Activated naive CD4-positive, alpha-beta T cell (primary cell): ENCODE results near the gene DDX60.
"Not testable (repeated sequence)": the region's sequence is repeated elsewhere in the genome, so short reads cannot be mapped to it uniquely, and the experiment has no call there.

Source experiments
- DNase-seq, 4 experiments: peaks; one replicate each; lab custom pipeline; 2025; lab: John Stamatoyannopoulos, UW

DDX60 gene

DNA sequence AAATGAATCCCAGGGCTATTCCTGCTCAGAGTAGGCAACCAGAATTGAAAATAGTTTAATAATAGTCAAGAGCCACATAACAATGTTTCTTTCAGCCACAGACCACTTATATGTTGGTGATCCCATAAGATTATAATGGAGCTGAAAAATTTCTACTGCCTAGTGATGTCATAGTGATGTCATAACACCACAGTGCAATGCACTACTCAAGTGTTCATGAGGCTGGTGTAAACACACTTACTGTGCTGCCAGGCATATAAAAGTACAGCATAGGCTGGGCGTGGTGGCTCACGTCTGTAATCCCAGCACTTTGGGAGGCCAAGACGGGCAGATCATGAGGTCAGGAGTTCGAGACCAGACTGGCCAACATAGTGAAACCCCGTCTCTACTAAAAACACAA lies 15.1 kb downstream of the DDX60 start:
- not testable (repeated sequence) for DNase-seq

DNA sequence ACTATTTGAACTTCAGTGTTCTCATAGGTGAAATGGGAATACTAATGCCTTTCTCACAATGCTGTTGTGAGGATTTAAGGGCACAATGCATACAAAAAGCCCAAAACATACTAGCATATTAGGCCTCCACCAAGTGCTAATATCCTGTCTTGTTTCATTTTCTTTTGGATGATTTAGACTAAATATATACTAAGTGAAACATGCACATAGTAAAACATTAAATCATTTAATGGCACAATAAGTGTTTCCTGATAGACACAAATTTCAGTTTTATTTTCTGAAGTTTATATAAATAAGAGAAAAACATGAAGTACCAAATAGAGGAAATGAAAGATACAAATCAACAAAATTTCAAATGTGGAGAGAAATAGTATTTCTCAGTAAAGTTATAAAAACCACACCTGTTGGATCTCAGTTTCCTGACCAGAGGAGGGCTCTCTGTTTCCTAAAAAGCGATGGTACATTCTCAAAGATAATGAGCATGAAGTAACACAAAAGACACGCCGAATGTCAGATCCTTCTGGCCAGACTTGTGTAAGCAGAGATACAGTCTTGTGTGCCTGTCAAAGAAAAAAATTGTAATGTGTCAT lies 25.1 kb downstream of the DDX60 start:
- no peak for DNase-seq

DNA sequence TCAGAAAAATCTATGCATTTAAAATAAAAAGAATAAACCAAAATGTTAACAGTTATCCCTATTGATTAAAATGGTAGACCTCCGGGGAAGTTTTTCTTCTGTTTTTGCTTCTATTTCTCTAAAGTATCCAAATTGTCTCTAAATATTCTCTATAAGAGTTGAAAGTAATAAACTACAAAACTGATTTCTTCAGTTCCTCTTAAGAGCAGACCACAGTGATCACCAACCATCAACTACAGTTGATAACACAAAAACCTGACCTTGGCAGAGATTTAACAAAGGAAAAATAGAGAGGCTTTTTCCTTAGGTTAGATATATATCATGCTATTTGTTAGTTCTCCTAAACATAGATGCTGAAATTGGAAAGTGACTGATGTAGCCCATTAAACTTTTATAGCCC lies 27.3 kb downstream of the DDX60 start:
- no peak for DNase-seq

DNA sequence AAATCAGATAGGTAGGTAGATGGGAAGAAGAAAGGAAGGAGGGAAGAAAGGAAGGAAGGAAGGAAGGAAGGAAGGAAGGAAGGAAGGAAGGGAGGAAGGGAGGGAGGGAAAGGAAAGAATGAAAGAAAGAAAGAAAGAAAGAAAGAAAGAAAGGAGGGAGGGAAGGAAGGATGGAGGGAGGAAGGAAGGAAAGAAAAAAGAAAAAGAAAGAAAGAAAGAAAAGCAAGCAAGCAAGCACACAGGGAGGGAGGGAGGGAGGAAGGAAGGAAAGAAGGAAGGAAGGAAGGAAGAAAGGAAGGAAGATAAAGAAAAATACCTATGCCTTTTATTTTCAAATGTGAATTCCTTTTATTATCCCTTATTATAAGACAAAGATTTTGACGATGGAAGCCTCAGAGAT lies 32.7 kb downstream of the DDX60 start:
- DNase-seq = not testable (repeated sequence)

DNA sequence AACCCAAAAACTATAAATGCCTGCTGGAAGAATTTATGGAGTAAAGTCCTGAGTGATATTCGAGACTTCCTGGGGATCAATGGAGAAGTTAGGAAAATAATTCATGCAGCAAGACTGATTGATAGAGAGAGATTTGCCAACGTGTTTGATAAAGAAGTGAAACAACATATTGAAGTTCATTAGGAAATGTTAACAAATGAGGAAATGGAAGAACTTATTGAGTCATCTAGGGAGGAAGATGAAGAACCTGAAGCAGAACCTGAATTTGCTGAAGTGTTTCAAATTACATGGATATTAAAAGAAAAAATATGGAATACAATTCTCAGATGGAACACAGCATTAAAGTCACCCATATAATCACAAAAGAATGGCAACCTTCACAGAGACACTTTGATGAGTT lies 39.0 kb downstream of the DDX60 start:
- no peak for DNase-seq

DNA sequence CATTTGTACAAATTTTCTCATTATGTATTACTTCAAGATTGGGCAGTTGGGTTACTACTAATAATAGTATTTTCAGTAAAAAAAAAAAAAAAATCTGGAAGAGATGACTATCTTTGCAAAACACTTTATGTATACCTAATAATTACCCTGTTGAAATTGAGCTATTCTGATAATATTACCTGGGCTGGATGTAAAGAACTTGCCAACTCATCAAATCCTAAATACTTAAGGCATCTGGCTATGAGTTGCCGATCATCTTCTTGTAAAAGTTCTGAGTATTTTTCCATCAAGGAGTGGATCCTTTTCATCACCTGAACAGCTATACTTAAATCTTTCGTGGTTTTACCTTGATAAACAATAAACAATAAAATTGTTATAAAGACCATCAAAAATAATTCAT lies 42.7 kb downstream of the DDX60 start:
- no peak for DNase-seq

DNA sequence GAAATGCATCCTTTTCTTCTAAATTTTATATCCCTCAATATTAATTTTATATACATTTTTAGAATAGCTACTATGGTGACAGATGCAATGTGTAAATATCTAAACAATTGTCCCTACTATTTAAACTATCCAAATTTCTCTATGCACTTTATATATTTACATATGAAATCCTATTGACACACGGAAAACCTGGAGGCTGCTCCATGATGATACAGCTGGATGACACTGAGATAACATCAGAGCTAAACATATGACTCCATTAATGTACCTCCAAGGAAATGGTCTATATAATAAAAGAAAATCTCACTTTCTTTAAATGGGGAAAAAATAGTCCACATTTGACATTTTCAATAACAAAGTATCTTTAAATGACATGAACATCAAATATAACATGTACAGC lies 43.7 kb downstream of the DDX60 start:
- no peak for DNase-seq

DNA sequence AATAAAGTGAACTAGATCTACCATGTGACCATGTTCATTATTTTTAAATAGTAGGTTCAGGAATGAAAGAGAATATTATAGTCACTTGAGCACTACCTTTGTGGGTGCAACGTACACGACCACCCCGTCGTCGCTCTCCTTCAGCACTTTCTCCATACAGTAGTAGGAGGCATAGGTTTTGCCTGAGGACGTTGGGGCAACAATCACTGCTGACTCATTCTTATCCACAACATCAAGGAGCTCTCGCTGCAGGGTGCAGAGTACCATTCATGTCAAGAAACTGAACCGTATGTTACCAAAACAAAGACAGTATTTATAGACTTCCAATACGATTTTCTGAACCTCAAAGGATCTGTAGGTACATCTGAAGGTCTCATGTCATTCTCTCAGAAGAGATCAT lies 44.7 kb downstream of the DDX60 start:
- DNase-seq = no peak

DNA sequence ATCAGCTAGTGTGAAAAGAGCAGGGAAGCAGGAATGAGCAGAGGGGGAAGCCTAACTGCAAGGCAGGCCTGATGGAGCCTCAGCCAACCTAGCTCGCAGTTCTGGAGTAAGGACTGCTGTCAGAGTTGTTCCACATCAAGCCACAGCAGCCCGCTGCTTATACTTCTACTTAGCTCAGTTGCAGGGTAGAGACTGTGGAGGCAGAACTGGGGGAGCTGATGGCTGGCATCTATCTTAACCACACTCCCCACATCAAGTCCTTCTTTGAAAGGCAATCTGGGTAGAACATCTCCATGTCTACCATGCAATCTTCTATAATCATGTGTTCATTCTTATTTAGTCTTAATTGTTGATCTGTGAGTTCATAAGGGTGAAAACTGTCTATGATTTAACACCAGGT lies 46.1 kb downstream of the DDX60 start:
- no peak for DNase-seq

DNA sequence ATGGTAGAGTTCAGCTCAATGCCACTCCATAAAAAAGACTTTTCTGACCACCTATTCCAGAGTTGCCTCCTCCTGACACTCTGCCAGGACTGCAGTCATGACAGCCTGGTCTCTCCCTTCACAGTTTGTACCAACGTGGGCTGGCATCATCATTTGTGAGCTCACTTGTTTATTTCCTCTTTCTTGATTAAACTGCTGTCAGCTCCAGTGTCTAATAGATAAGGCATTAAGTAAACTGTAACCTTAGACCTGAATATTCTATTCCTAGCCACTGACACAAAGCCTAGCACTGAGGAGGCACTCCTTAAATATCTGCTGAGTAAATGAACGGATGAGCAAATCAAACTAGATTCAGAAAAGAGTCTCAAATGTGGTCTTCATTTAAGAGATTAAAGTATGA lies 48.7 kb downstream of the DDX60 start:
- DNase-seq = no peak

DNA sequence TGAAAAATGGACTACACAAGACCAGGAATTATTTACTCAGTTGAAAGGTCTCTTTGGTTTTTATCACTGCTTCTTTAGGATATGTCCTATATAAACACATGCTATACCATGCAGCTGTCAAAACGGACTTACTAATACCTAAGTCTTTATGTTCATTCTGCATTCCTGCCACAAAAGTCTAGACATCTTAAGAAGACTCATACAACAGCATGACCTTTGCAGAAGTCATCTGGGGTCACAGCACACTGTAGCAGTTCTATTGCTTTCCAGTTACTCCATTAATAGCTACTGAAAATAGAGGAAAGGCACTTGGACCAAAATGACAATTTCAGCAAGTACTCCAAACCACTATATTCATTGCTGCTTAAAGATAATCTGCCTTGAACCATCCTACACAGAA lies 53.2 kb downstream of the DDX60 start:
- DNase-seq = no peak

DNA sequence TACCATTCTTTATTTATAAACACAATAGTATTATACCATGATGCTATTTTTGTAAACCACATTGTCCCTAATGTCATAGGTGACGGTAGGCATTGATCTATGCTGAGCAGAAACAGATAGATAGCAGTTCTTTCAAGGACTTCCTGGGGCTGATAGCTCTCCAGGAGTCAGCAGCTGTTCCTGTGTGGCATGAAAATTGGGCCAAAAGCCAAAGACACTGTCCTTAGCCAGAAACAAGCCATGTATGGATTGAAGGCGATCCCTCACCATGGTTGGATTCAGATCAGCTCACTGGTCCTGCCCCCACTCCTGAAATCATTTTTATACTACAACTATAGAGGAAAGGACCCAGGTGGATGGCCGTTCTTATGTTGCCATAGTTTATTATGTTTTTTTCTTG lies 53.6 kb downstream of the DDX60 start:
- no peak for DNase-seq

DNA sequence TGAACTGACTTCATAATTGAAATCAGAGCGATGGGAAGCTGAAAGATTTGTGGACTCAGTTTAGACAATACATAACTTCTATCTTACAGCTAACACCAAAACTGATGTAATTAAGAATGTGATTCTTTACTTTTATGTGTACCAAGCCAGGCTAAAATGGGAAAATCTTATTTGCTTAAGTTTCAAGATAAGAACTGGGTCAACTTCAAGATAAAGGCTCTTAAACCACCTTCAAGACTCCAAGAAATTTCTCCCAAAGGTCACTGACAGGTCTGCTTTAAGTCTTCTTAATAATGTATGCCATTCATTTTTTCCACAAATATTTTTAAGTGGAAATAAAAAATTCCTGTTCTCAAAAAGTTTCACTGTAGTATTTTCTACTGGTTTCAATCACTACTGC lies 55.5 kb downstream of the DDX60 start:
- no peak for DNase-seq

DNA sequence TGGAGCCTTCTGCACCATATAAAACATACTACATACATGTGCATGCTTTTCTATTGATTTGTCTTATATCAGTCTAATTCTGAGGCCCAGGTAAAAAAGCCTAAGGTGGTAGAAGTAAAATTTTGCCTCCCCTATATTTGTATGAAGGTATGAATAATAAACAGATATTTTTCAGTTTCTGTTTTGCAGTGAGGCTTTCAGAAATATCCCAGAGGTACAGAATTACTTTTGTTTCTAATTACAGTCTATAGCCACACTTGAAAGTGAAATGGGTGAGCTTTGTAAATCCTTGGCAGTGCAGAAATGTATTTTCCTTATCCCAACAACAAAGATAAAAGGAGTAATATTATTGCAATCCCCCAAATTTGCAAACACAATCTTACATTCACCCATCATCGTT lies 59.5 kb downstream of the DDX60 start:
- DNase-seq = no peak

DNA sequence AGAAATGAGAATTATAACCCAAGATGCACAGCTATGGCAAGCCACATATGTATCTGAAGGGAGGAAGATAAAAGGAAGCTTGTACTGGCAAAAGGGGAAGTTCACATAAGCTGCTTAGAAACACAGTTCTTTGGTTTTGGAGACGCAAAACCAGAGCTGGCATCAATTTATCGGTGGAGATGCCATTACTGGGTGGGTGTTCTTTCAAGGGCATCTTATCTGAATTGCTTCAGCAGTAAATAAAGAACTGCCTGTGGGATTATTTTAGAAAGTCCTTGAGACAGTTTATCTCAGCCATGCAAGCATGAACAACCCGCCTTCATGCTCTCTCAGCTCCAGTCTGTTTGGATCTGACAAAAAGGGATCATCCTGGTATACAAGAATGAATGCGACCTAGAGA lies 60.8 kb downstream of the DDX60 start:
- DNase-seq = no peak

DNA sequence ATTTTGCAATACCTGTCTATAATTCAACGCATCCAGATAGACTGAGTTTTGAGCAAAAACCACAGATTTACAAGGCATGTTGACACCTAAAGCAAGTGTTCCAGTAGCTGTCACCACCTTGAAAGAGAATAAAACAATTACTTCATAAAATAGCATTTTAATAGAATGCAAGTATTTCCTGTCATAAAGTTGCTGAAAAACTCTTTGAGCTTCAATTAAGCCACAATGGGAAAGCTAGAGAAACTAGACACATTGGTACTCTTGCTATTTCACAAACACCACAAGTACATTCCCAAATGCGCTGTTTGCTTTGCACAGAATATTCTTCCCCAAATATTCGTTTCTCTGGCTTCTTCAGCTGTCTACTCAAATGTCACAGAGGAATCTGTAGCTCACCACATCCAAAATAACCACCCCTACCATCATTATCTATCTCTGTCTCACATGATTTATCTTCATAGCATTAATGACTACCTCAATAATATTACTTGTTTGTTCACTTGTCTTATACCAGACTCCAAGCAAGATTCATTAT lies 70.3 kb downstream of the DDX60 start:
- no peak for DNase-seq

DNA sequence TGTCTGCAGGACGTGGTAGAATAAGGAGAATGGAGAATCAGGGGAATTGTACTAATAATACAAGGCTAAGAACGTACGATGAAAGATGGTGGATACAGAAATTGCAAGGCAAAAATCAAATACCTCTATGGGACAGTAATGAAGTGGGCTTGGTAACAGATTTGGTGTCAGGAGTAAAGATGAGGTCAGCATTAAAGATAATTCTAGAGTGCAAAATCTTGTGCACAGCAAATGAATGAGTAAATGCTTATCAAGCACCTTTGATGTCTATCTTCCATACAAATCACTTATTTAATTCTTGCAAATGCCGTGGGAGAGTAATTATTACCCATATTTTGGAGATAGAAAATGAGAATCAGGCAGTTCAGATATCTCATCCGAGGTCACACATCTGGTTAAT lies 70.9 kb downstream of the DDX60 start:
- no peak for DNase-seq

DNA sequence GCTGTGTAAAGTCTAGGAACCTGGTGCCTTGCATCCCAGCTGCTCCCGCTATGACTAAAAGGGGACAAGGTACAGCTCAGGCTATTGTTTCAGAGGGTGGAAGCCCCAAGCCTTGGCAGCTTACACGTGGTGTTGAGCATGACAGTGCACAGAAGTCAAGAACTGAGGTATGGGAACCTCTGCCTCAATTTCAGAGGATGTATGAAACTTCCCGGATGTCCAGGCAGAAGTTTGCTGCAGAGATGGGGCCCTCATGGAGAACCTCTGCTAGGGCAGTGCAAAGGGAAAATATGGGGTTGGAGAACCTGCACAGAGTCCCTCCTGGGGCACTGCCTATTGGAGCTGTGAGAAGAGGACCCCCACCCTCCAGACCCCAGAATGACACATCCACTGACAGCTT lies 76.6 kb downstream of the DDX60 start:
- no peak for DNase-seq

DNA sequence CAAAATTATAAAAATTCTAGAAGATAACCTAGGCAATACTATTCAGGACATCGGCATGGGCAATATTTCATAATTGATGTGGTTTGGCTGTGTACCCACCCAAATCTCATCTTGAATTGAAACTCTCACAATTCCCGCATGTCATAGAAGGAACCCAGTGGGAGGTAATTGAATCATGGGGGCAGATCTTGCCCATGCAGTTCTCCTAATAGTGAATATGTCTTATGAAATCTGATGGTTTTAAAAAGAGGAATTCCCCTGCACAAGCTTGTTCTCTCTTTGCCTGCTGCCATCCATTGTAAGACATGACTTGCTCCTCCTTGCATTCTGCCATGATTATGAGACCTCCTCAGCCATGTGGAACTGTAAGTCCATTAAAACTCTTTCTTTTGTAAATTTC lies 77.7 kb downstream of the DDX60 start:
- DNase-seq = no peak

DNA sequence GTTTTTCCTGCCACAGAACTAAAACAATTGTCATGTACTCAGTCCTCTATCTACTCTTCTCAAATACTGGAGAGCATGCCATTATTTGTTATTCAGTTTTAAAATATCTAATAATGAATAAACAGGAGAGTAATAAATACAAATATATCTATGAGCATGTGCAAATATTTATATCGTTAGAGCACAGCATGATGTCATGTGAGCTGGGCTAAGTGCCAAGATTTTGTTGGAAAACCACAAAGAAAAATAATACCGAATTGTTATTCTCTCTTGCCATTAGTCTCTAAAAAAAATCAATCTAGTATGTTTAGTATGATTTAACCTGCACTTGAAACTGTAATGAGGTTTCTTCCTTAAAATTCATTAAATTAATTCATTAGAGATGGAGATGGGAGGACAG lies 97.3 kb downstream of the DDX60 start:
- DNase-seq = no peak

DNA sequence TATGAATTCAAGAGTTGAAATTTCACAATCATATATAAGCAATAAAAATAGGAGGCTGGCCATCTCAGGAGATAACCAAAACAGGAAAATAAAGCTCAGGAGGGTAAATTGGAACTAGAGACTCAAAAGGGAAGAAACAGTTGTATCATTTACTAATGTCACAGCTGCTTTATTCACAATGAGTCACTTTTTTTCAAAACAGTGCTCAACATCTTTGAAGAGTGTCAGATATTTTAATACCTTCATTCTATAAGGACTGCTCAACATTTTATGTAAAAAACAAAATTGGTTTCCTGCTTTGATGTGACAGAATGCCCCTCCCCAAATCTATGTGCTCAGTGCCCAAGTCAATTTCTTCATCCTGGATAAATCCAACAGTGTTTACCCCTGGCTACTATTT lies 97.7 kb downstream of the DDX60 start:
- no peak for DNase-seq

DNA sequence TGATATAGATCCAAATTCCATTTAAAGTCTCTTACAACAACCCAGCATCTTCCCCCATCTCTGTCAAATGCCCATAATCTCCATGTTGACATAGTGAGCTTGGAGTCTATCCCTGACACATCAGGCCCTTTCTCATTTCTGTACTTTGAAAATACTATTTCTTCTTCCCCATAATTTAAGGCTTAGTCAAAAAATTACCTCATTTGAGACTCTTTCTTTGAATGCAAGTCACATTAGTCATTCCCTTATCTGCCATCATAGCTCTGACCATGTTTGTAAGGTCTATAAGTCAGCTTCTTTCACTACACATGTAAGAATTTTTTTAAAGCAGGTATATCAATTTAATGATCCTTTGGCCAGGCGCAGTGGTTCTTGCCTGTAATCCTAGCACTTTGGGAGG lies 99.9 kb downstream of the DDX60 start:
- DNase-seq = no peak

DNA sequence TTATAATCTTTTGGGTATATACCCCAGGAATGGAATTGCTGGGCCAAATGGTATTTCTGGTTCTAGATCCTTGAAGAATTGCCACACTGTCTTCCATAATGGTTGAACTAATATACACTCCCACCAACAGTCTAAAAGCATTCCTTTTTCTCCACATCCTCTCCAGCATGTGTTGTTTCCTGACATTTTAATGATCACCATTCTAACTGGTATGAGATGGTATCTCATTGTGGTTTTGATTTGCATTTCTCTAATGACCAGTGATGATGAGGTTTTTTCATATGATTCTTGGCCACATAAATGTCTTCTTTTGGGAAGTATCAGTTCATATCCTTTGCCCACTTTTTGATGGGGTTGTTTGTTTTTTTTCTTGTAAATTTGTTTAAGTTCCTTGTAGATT lies 105.0 kb downstream of the DDX60 start:
- DNase-seq = not testable (repeated sequence)

DNA sequence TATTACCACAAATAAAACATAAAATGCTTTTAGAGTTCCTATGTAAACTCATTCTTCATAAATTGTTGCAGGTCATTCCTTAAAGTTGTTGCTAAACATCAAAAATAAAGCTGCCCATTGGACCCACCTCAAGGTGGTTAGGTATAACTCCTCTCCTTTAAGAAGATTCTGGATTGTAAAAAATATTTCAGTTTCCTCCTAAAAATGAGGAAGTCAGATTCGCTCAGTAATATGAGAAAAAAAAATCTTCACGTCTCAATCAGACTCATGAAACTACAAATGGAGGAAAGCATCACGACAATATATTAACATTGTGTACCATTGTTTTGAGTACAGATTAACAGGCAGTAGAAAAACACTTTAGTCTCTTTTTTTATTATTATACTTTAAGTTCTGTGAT lies 105.9 kb downstream of the DDX60 start:
- DNase-seq = no peak
